Stimulated activated CD8-positive, alpha-beta memory T cell treated with anti-CD3 and anti-CD28 coated beads, Interleukin-7, amount 100 ng/mL, for 48 hours (primary cell): Measurements from ENCODE around the gene VPS16.

Source experiments
- DNase-seq, 2 donors: peaks; one replicate each; pipeline ENCODE4 v3.0.0-alpha.2; 2020; ENCODE audit warnings: low read depth in 1 of 2; ENCODE audit errors: extremely low read depth in 1 of 2

The VPS16 gene

DNA sequence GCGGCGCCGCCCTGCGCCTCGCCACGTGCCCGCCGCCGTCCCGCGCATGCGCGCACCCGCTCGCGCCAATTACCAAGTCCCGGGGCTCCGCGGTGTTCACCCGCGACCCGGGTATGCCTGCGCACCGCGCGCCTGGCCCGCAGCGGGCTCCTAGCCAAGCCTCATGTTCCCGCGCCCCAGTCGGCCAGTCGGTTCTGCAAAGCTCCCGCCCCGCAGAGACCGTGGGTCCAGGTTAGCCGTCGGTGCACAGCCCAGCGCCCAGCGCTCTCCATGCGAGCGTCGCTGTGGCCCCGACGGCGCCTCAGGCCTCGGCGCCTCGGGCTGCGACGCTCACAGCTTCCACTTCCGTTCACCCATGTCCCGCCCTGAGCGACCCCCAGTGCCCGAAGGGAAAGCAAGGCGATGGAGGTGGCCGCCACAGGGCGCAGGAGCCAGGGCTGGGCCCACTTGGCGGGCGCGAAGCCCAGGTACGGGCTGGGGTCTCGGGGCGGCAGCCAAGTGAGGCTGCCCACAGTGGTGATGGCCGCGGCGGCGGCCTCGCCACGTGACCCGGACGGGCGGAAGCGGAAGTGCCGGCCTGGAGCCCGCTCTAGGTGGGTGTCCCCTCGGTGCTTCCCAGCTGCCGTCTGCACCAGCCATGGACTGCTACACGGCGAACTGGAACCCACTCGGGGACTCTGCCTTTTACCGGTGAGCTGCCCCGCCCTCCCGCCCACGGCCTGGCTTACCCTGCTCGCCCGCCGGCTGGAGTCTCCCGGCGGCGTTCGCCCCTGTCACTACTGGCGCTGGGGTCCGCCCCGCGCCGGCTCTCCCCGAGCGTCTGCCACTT, at the start of gene VPS16, which contains the start of gene PCED1A:
Gene VPS16, plus strand, starts transcription at position 608 of the 829 bp plus-strand sequence. Its CDS starts 30 bp downstream, at position 638.
Gene PCED1A, minus strand, starts transcription at position 518 of the 829 bp plus-strand sequence. CDS start 743 bp downstream, outside the sequence.
- peak; percentile 81 to 82 for DNase-seq

GRCh38 chr20:2793471-2793870, 47.1 kb upstream of the VPS16 start:
- no peak for DNase-seq

GRCh38 chr20:2794202-2794748, 46.3 kb upstream of the VPS16 start:
- DNase-seq, result no peak

DNA sequence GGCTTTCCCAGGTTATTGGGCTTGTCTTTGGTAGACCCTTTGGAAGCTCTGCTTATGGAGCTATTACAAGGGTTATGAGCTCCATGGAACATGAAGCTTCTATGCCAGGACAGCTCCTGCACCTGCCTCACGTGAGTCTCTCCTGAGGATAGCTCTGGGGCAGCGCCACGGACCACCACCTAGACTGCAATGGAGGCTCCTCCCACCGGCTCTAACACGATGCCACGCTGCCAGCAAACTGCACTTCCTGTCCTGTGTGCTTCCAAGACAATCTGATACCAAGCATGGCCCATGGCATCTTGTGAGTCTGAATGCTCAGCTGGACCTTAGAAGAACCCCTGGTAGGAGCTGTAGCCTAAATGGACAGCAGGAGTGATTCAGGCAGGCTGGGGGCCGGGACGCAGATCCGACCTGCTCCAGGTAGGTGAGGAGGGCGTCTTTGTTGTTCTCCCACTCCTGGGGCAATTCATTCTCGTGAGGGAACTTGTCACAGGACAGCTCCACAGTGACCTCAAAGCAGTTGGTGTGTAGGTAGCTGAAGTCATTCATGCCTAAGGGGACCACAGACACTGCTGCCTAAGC, 45.6 kb upstream of the VPS16 start:
- no peak for DNase-seq

GRCh38 chr20:2795451-2795850, 45.1 kb upstream of the VPS16 start:
- DNase-seq, result no peak

DNA sequence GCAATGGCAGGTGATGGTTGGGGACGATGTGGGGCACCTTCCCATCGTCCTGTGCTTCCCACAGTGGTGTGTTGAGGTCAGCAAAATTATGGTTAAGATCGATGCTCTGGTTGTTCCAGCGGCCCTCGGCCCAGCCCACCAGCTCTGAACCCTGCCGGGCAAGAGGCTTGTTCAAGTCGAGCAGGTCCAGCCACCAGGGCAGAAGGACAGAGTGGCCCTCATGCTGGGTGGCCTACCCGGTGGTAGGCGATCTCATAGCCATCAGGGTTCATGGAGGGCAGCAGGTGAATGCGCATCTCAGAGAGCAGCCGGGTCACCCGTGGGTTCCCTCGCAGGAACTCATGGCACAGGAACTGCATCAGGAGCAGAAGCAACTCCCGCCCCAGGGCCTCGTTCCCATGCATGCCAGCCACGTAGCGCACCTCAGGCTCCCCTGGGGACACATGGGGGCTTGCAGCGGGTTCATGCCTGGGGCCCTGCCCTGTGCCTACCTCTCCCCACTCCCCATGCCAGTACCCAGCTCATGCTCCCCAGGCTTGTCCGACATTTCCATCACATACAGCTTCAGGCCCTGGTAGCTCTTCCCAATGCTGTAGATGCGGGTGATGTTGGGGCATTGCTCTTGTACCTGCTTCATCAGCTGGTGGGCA, 44.4 kb upstream of the VPS16 start:
- no peak for DNase-seq

DNA sequence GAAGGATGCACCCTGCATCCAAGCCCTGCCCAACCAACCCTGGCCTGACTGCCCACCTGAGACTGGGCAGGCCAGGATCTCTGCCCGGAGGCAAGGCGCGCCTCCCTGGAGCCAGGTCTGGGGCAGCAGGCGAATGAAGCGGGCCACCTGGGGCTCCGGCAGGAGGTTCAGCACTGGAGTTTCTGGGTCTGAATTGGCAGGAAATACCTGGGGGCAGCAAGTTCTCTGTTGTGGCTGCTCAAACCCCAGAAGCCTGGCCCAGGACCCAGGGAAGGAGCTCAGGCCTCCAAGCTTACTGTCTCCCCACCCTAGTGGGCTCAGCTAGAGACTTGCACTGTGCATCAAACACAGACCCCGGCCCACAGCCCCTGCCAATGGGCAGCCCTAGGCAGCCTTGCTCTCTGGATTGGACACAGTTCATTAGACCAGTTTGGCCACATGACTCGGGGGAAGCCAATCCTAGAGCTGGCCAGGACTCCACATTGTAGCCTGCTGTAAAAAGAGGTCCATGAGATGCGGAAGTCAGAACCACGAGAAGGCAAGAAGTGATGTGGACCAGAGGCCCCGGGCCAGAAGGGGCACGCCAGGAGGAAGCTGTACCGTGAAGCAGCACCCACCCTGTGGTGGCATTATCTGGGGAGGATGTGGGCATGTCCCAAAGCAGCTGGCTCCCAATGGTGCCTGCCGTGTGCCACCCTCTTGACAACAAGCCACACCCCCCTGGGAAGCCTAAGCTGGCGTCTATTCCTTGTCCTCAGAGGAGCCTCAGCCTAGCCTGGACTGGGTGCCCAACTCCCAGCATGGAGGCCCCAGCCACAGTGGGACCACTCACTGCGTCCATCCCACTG, 43.2 kb upstream of the VPS16 start:
- DNase-seq, result no peak

DNA sequence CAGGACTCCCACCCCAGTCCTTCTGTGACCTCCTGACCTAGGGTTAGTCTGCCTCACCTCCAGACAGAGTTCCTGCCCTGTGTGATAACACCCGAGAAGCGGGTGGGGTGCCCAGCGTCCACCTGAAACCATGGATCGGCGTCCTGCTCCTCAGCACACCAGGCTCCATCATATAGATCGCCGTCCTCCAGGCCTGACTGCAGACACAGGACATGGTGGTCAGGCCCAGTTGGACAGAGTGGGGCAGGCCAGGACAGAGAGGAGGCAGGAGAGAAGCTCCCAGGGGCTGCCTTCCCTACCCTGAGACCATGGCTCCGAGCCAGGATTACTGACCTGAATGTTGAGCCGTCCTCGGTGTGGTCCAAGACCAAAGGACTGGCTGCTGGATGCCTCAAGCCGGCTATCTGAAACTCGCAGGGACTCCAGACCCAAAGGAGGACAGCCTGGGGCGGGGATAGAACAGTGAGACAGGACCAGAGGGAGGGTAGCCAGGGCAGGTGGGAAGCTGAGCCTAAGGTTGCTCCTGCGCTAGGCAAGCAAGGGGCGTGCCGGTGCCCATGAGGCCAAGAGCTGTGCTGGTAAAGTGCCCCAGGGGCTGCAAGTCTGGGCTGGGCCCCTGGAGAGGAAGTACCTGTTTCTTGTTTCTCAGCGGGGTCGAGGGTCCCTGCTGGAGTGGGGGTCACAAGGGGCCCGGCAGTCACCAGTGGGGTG, 42.3 kb upstream of the VPS16 start:
- no peak for DNase-seq

DNA sequence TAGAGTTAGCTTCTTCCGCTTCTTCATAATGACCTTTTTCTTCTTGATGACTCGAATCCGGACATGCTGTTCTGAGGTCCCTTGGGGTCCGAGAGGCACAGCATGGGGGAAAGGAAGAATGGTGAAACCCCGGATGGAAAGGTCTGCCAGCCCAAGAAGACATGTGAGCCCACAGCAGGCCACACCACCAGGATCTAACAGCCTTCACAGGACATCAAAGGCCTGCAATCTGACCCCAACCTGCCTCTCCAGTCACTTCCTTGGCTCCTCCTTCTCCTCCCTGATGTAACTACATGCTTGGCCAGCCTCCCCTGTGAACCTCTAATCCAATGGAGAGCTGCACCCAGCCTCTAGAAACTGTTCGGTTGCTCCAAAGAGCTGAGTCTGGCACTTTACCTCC, 41.7 kb upstream of the VPS16 start:
- DNase-seq, result no peak

DNA sequence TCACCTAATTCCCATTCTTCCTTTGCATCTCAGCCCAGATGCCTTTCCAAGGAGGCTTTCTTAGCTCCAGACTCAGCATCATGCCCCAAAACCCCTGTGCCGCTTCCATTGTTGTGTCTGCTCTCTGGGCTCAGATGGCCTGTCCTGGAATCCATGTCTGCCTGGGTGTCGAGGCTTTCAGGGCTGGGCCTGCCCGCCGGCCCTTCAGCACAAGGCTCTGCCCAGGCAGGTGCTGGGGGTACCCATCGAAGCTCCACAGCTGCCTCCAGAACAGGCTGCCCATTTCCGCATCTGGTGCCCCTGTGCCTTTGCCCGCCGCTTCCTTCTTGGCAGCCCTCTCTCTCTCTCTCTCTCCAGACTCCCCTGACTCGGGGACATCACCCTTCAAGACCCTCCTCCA, 41.3 kb upstream of the VPS16 start:
- no peak for DNase-seq

DNA sequence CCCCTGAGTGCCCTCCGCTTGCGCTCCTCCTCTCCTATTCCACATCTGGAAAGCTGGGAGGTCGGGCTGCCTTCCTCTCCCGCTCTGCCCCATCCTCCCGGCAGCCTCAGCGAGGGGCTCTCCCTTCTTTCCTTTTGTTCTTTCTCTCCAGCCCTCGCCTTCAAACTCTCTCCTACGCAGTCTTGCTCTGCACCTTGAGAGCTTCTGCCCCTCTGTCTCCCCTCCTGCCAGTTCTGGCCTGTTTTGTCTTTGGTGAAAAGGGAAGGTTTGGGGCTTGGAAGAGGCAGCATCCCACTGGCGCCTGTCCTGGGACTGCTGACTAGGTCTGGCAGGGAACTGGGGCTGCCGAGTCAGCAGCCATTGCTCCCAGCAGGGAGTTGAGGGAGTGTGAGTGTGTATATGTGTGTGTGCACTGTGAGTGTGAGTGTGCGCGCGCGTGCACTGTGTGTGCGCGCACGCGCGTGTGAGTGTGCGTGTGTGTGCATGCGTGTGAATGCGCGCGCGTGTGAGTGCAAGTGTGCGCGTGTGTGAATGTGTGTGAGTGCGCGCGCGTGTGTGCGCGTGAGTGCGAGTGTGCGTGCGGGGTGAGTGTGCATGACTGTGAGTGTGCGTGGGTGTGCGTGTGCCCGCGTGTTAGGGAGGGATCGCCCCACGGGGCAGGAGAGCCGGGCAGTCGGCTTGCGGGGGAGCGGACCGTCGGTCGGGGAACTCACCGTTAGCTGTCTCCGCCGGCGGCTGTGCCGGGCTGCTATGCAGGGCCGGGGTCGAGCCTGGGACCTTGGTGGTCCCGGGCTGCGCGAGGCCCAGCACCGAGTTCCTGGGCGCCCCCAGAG, 40.6 kb upstream of the VPS16 start:
- DNase-seq, result no peak

DNA sequence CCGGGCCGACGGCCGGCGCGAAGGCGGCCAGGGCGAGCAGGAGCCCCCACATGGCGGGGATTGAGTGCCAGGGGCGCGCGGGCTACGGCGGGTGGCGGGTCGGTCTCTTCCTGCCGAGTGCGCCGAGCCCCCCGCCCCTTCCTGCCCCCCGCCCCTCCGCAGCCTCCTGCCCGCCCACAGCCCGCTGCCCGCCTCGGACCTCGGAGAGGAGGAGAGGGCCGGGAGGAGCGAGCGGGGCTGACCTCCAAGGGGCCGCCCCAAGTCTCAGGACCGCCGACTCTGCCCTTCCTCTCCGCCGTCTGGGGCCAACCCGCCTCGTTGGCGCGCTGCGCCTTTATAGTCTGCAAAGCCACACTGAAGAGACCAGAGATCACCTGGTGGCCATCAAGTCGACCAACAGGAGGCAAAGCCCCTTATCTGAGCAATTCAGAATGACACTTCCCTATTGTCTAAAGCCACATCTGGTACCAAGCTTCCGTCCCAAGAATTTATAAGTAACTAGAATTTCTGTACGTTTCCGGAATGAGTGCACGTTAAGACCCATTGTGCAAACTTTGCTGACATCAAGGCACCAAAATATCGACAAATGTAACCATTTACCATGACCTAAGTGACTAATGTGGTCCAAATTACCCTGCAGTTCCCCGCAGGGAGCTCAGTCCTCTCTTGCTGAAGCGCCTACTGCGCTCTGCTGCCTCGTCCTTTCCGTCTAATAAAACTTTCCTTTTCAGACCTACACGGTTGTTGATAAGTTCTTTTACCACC, 39.8 kb upstream of the VPS16 start, which contains the start of gene CPXM1:
Gene CPXM1, minus strand, starts transcription at position 107 of the 765 bp plus-strand sequence. Its CDS starts 55 bp downstream, at position 52.
- no peak for DNase-seq

GRCh38 chr20:2801286-2801728, 39.2 kb upstream of the VPS16 start:
- no peak for DNase-seq

GRCh38 chr20:2804041-2804828, 36.3 kb upstream of the VPS16 start:
- no peak for DNase-seq

- no peak for DNase-seq
Measured at GRCh38 chr20:2804852-2805688, 35.5 kb upstream of the VPS16 start.

- no peak for DNase-seq
Measured at GRCh38 chr20:2805689-2806350, 34.7 kb upstream of the VPS16 start.
